Measurements from ENCODE around the gene DLEC1.
"Not testable (repeated sequence)": the region's sequence is repeated elsewhere in the genome, so short reads cannot be mapped to it uniquely, and the experiment has no call there.

Gene DLEC1

DNA sequence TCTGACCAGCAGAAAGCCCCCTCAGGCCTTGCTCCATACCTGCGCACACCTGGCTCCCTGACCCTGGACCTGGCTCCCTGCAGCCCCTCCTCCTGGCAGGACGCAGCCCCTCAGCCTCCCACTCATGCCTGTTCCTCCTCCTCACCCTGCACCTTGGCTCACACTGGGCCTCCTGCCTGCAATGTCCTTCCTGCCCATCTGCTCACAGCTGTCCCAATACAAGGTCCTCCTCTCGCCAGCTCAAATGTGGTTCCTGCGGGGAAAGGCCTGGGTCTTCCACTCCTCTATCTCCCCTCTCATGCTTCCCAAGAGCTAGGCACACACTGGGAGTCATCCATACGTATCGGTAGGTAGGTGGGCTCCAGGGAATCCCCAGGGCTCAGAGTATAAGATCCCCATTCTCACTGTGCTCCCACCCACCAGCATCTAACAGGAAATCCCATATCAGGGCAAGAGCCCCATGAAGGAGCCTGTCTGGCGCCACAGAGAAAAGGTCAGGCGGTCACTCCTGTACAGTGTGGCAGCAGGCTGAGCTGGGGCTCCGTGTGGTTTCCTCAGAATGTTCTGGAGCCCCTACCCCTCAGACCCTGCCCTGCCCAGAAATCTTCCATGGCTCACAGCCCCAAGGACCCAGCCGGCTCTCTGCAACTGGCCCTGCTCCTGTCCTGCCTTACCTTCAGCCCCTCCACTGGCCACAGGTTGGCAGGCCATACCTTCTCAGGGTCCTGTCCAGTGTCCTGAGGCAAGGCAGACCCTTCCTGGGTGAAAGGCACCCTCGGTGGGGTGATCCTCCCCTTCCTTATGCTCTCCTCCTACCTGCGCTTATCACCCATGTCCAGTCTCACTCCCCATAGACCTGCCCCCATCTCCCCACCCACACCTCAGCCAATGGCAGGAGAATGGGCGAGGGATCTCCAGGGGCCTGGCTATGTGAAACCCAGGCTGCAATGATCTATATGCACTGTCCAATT is 20.4 kb upstream of the DLEC1 start:
- no peak overlapping the region for H3K4me3 ChIP-seq (ENCODE audit: low read depth, low read length)

DNA sequence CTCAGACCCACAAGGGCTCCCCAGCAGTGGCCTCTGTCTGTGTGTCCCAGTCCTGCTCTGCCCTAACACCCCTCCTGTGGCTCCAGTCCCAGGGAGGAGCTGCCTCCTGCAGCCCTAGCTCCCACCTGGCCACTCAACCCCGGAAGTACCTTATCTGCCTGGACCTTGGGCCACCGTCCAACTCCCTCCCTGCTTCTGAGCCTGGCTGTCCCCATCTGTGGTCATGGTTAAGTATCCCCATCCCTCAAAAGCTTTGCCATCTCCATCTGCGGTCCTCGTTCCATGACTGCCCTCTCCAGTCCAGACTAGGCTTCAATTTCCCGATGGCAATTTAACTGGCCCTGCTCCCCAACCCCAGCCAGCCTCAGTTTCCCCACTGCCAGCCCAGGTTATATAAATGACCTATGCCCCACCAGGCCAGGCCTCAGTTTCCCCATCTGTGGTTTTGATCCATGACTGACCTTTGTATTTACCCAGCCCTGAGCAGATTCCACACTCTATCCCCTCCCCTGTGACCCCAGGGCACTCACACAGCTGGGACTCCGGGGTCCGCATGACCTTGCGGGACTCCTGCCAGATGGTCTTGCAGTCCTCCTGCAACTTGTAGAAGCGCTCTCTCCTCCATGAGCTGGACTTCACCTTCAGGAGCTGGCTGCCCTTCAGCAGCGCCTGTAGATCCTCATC is 19.2 kb upstream of the DLEC1 start:
- no peak overlapping the region for H3K4me3 ChIP-seq (ENCODE audit: low read depth, low read length)

DNA sequence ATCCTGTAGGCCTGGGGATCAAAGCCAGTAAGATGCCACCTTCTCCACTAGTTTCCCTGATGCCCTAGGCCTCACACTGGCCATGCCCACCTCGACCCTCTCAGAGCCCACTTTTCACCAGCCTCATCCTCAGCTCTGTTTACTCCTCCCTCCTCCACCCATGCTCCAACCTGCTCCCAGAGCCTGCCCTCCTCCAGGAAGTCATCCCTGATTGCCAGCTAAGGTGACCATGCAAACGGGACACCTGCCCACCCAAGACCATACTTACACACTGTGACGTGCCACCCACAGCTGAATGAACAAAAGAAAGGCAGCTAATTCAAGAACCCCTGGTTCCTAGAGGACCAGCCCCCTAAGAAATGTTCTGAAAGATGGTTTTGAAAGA is 18.7 kb upstream of the DLEC1 start:
- H3K4me3 ChIP-seq (ENCODE audit: low read depth, low read length): no peak overlapping the region

DNA sequence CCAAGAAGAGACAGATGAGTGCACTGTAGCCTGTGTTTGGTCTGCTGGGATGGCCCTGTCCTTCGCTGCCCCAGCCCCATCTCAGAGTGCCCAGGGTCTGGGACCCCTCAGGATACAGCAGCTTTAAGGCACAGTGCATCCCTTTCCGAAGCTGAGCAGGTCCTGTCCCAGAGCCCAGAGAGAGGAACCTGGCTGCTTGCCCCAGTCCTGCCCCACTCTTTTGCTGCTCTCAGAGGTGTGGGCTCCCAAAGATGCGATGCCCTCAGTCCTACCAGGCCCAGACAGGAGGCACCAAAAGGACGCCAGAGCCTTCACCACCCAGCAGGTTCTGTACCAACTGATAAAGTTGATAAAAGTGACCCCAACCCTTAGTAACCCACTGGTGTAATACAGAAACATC is 17.8 kb upstream of the DLEC1 start:
- no peak overlapping the region for H3K4me3 ChIP-seq (ENCODE audit: low read depth, low read length)

DNA sequence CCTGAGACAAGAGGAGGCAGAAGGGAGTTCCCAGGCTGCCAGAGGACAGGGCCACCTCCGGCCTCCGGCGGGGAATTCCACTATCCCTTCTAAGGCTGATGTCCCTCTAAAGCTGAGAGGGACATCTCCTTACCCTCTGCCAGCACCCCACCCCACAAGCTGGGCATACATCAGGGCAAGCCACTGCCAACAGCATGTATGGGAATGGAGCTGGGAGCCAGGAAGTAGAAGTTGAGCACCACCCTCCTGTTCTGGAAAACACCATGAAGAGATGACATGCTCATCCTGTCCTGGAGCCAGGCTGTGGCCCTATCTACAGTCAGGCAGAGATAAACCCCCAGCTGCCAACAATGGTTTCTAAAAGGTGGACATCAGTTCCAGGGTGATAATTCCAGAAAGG is 16.7 kb upstream of the DLEC1 start:
- H3K4me3 ChIP-seq (ENCODE audit: low read depth, low read length): no peak overlapping the region

DNA sequence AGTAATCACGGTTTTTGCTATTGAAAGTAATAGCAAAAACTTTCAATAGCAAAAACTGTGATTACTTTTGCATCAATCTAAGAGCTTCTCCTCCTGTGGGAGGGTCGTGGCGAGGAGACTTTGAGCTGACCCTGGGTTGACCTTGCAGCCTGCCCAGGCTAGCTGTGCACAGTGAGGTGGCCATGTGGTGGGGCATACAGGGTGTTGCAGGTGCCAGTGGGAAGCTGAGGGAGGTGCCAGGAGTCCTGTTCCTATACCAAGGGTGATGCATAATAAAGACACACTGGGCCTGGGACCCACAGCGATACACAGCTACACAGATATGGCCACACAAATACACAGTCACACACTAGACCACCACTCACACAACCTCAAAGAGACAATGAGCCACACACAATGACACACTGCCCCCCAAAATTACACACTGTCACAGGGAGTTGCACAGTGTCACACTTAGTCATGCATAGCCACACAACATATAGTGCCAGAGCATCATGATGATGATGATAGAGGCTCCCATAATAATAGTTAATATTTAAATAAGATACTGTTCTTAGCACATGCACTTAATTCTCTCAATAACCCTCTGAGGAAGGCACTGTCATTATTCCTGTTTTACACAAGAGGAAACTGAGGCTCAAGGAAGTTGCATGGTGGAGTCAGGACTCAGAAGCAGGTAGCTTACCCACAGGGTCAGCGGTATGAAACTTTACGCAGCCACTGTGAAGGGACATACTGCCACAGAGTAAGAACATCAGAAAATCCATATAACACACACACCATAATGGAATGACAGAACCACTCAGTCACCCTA is 15.9 kb upstream of the DLEC1 start:
- H3K4me3 ChIP-seq (ENCODE audit: low read depth, low read length): no peak overlapping the region

DNA sequence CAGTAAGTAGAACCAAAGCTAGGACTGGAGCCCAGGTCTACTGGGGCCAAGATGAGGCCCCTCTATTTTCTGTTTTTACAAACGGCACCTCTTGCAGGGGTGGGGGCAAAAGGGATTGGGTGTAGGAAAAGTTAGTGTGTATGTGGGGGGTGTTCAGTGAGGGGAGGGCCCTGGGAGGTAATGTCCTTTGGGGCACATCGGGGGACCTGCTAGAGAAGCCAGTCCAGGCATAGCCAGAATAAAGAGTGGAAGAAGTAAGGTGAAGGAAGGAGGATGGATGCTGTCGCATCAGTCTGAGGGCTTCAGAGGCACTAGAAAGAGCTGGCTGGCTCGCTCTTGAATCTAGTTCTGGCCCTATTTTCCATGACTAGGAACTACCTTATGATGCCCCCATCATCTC is 12.2 kb upstream of the DLEC1 start:
- no peak overlapping the region for H3K4me3 ChIP-seq (ENCODE audit: low read depth, low read length)

DNA sequence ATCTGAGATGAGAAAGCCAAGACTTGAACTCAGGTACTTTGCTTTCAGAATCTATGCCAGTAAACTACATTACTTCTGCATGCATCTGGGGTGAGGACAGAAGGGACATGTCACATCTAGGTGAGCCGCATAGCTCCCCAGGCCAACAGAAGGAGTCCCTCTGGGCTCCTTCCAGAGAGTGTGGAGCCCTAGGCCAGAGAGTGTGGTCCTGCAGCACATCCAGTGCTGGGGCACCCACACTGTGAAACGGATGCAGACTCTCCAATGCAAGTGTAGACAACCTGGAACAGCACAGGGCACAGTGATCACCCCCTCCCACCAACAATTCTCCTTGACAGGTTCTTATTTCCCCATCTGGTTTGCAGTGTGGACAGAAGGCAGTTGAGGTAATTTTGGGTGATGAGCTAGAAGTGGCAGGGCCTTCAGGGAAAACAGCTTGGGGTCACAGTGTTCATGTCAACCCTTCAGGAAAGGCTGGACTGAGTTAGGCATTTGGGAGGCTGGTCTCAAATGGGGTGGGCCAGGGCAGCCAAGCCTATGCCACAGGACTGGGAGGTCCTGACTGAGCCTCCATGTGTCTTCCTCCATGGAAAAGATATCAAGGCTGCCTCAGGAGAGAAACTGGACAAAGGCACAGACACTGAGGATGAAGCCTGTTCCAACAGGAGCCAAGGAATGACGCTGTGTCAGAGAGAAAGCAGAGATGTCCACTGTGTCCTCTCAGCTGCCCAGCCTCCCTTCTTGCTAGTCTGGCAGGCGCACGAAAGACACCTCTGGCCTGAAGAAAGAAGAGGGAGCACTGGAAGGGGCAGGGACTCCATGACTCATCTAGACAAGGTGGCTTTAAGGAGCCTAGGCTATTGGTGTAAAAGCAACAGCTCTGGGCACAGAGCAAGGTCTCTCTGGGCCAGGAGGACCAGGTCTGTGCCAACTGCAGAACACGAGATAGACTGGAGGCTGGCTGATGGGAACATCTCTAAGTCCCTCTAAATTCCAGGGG is 11.2 kb upstream of the DLEC1 start:
- no peak overlapping the region for H3K4me3 ChIP-seq (ENCODE audit: low read depth, low read length)

DNA sequence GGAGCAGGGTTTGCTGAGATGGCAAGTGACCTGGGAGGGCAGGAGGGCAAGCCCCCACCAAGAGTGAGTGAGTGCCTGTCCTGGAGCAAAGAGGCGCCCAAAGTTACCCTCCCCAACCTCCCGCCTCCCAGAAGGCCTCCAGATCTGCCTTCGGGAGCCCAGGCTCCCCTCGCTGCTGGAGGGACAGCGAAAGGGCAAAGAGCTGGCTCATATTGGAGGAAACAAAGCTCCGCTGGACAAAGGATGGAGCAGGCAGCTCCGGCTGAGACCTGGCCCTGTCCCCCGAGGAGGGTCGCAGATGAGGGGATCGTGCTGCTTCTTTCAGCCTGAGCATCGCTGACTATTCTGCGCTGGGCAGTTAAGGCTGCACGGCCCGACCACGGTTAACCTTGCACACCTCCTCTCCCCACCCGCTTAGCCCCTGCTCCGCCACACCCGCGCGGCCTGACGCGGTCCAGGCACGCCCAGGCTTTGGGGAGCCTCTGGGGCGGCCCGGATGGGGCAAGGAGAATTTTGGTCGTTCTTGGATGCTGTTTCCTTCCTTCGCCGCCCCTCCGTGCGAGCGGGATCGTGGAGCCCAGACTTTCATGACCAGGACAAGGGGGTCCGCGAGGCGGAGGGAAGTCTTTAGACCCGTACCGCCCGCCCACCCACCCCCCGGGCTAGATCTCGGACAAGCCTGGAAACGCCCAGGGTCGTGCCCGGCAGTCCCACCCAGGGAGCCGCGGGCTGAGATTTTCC is 10.2 kb upstream of the DLEC1 start:
- H3K4me3 ChIP-seq (ENCODE audit: low read depth, low read length): peak overlapping the region; percentile 63

DNA sequence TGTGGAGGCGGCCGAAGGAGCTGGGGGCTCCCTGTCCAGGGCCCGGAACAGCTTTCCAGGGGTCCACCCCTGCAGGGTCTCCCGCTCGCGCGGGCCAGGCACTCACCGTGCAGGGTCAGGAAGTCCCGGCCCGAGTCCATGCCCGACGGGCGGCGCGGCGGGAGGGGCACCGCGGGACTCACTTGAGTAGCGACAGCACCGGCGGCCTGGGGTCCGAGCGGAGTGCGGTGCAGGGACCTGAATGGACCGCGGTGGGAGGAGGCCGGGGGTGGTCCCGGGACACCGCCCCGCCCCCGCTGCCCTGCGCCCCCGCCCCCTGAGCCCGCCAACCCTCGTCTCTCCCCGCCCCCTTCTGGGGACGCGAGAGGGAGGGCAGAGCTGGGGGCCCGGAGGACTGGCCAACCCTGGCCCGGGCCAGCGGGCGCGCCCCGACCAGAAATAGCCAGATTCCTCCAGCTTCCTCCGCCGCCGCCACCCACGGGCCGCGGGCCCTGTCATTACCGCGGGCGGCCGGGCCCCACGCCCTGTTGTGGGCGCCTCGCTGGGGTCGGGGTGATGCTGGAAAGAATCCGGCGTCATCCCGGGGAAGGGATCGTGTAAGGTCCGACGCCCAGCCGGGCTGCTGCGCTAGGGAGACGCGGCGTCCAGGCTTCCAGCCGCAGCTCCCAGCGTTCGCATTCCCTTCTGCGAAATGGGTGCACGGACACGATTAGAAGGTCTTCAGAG is 9.4 kb upstream of the DLEC1 start, which contains the start of gene PLCD1:
TSS of gene PLCD1 (minus strand) at position 243 of the 726 bp plus-strand sequence. CDS start at position 140, 103 bp downstream.
- peak within 1 kb of the TSS; percentile 63 for H3K4me3 ChIP-seq (ENCODE audit: low read depth, low read length)

DNA sequence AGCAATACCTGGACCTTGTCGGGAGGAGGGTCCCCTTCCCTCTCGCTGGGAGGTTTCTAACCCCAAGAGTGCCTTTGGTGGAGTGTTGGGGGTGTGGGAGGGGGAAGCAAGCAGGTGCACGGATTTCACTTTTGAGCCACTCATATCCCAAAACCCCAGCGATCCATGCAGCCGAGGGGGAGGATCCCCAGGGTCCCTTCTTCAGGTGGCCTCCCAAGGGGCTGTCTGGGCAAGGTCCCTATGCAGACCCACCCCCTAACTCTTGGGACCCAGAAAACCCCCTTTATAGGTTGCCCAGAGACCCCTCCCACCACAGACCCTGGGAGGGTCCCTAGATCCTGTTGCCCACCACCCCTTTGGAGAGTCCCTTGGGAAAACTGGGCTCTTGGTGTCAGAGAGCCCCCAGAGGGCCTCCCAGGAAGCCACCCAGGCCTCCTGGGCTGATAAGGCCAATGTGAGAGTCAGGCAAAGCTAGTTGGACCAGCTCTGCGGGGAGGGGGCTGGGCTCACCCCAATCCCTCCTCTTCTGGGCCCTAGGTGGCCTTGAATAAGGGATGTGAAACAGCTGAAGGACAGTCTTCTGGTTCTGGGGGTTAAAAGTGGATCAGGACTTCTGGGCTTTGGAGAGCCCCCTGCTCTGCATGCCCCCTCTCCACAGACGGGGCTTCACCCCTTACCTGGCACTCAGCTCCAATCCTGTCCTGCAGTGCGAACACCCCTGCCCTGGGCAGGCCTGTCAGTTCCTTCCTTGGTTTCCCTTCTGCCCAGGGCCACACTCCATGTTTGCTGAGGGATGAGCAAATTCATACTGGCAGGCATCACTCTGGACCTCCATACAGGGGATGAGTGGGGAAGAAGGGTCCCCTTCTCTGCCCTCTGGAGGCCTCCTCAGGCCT is 8.6 kb upstream of the DLEC1 start:
- peak overlapping the region; percentile 48 for H3K4me3 ChIP-seq (ENCODE audit: low read depth, low read length)

DNA sequence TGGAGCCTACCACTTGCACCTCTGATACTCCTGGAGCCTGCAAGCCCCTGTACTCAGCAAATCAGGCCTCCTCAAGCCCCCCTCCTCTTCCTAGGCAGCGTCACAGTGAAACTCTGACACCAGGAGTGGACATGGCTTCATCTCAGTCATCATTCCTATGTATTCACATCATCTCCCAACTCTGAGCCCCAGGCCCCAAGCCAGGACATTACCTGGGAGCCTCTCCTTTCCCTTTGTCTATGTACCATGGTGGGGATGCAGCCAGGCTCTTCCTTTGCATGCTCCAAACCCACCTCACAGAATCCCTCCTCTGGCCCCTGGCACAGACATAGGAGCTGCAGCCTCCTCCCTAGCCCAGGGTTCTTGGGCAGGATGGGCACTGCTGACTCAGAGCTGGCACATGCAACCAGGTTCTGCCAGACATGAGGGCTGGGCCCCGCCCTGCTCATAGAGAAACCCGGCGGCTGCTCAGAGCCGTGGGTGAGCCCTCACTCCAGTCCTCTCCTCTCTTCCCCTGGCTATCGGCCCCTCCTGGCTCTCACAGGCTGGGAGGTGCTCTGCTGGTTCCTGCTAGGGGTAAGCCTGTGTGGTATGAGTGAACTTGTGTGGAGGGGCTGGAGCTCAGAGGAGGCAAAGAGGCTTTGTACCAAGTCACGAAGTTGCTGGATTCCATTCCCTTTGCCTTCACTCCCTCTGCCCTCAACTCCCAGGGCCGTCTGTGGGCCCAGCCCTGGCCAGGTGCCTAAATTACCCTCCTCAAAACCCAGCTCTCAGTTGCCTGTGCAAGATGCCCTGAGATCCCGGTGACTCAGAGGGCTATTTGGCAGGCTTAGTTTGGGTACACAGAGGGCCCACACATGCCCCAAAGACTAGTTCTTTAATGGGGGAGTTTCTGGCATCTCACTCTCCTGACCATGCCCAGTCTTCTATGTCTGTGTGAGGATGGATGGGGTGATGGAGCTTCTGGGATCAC is 7.7 kb upstream of the DLEC1 start:
- H3K4me3 ChIP-seq (ENCODE audit: low read depth, low read length): no peak overlapping the region

DNA sequence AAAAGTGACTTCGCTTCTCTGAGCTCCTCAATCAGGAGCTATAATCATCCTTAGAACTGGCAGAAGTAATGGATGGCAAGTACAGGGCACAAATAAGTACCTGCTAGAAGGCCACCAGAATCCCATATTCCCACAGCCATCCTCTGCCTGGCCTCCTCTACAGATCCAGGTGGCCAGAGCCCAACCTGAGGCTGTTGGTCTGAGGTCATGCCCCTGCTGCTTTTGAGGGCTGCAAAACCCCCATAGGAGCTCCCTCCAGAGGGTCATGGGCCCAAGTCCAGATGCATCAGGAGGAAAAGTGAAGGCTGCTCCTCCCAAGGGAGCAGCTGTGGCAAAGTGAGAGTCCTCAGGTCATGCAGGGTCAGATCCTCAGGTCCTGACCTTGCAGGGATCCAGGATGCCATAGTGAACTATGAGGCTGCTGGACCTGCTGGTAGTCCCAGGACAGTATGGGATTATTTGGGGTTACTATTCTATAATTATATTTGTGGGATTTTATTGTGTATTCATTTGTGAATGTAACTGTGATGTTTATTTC is 6.6 kb upstream of the DLEC1 start:
- H3K4me3 ChIP-seq (ENCODE audit: low read depth, low read length): no peak overlapping the region

DNA sequence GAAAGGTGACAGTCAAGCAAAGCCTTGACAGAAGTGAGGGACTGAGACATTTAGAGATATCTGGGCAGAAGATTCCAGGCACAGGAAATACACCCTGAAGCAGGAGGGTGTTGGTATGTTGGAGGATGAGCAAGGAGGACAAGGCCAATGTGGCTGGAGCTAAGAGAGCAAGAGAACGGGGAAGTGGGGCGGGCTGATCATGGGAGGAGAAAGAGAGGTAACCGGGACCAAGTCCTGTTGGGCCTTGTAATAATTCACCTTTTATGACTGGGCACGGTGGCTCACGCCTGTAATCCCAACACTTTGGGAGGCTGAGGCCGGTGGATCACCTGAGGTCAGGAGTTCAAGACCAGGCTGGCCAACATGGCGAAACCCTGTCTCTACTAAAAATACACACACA is 5.4 kb upstream of the DLEC1 start:
- not testable (repeated sequence) for H3K4me3 ChIP-seq (ENCODE audit: low read depth, low read length)

DNA sequence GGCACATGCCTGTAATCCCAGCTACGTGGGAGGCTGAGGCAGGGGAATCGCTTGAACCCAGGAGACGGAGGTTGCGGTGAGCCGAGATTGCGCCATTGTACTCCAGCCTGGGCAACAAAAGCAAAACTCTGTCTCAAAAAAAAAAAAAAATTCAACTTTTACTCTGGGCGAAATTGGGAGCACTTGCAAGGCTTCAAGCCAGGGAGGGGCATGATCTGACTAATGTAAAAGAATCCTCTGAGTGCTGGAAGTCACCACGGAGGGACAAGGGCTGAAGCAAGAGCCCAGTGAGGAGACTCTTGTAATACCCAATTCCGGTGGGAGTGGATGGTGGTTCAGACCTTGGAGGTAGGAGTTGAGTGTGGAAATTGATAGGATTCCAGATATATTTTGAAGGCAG is 4.7 kb upstream of the DLEC1 start:
- not testable (repeated sequence) for H3K4me3 ChIP-seq (ENCODE audit: low read depth, low read length)

DNA sequence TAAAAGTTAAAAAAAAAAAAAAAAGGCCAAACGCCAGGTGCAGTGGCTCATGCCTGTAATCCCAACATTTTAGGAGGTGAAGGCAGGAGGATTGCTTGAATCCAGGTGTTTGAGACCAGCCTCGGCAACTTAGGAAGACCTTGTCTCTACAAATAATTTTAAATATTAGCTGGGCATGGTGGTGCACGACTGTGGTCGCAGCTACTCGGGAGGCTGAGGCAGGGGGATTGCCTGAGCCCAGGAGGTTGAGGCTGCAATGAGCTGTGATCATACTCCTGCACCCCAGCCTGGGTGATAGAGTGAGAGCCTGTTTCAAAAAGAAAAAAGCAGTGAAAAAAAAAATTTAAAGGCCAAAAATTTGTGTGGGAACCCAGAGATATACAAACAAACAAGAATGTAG is 2.7 kb upstream of the DLEC1 start:
- no peak overlapping the region for H3K4me3 ChIP-seq (ENCODE audit: low read depth, low read length)
